HEK293T (cell line): ENCODE results near the gene CAPS2.

Experiments
- BHLHE40 ChIP-seq: fragments of 450-650 bp; IDR thresholded peaks from 2 replicates; pipeline ENCODE4 v1.6.1; 2016; ENCODE audit warnings: mild to moderate bottlenecking, moderate library complexity, borderline replicate concordance
- FOXM1 ChIP-seq: fragments of 450-650 bp; IDR thresholded peaks from 2 replicates; pipeline ENCODE4 v1.6.1; 2017; ENCODE audit warnings: mild to moderate bottlenecking, borderline replicate concordance

DNA sequence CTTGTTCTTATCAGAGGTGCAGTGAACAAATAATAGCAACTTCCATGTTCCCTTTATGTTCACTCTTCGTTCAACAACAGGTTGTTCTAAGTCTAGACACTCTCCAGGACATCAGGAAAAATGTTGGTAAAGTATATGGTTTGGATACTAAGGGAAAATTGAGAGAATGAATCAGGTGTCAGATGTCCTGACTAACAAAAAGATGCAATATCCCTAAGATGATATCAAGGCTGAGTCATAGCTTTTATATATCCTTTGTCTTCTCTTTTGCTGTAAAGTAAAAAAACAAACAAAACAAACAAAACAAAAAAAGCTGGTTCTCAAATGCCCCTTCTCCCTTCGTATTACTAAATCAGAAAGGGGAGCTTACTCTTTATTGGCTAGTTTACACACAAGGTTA, 15.4 kb upstream of the CAPS2 start:
- no peak for TF ChIP-seq BHLHE40
- TF ChIP-seq FOXM1 = no peak
